Large intestine (tissue), 1 donor: ENCODE measurements around the gene MALL. TPM values are rescaled to one million over a fixed set of nuclear protein-coding genes. Genes with fewer than 3 reads are reported as not detected.

Experiments used
- polyA plus RNA-seq: library from polyadenylated mRNA; unstranded; fragments of 120-200 nt; gene quantifications from one replicate; pipeline ENCODE4 v1.2.1, GENCODE V29; 2013

The MALL gene
- polyA plus RNA-seq, 1 donor, result 147 TPM

Other genes with a start within 250 kb of the MALL start
- 2.2 TPM for gene LIMS3, start 217.1 kb downstream of the MALL start, polyA plus RNA-seq
- 3.9 TPM for gene NPHP1, start 89.2 kb upstream of the MALL start, polyA plus RNA-seq
- gene MTLN, start 96.7 kb upstream of the MALL start, polyA plus RNA-seq, result 47.5 TPM